Limb (tissue), 2 donors: ENCODE results near the gene TRRAP.

ENCODE experiments used
- DNase-seq, 2 donors: peaks; one replicate each; pipeline ENCODE4 v3.0.0-alpha.2; 2016; ENCODE audit errors: extremely low spot score in 2 of 2

The TRRAP gene

GRCh38 chr7:99046722-99047121 lies 168.4 kb downstream of the TRRAP start:
- no peak for DNase-seq

GRCh38 chr7:99047526-99048077 lies 169.3 kb downstream of the TRRAP start:
- DNase-seq = no peak

- no peak for DNase-seq
Observed at GRCh38 chr7:99050971-99051370, 172.6 kb downstream of the TRRAP start.

GRCh38 chr7:99054781-99055180 lies 176.4 kb downstream of the TRRAP start:
- no peak for DNase-seq

GRCh38 chr7:99061001-99061776 lies 182.9 kb downstream of the TRRAP start:
- DNase-seq = no peak
